ENCODE results near the gene AHRR. TPM values are rescaled to one million over a fixed set of nuclear protein-coding genes. Genes with fewer than 3 reads are reported as not detected.

Gene AHRR
- total RNA-seq, 1 donor from 2014 or later, result not detected

DNA sequence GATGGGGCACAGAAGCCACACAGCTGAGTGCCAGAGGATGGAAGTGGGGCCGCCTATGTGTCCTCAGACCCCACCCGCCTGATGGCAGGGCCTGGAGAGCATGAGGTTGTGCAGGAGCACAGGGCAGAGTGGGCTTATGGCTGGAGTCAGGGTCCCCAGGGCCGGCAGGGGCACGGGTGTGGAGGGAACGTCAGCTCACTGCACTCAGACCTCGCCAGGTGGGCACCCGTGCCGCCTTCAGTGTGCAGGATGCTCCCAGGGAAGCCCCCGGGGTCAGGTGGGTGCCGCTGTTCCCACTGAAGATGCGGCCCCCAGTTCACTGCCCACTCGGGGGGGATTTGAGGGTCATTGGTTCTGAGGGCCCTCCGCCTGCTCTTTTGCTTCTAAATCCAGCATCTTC, 156.4 kb downstream of the AHRR start:
- no peak overlapping the region for H3K4me3 ChIP-seq
- peaks cover 7 to 8% of the 10 kb centered on the region in 2 donors for H3K4me1 ChIP-seq
- no peak for TF ChIP-seq CTCF (IDR thresholded peaks at IDR 0.05)
- H3K9me3 ChIP-seq, result no peaks in the 10 kb centered on the region
- no peaks in the 10 kb centered on the region for H3K36me3 ChIP-seq
- intact Hi-C loops (cut with DNase I), result loop anchor here (10.0 kb wide), 1 partner anchor 1327 kb away; the partner anchor contains the start of gene NDUFS6
- DNase-seq (ENCODE audit: low spot score in 2 of 2), result no peak
- H3K27me3 ChIP-seq, result peaks cover 11% of the 10 kb centered on the region
- no peak overlapping the region for H3K27ac ChIP-seq

- Histone ChIP-seq H3K4me3 (no peak overlapping the region), H3K4me1 (peaks cover 4 to 8% of the 10 kb centered on the region in 2 donors), H3K27me3 (peaks cover 11% of the 10 kb centered on the region), H3K36me3 (no peaks in the 10 kb centered on the region), H3K9me3 (no peaks in the 10 kb centered on the region), H3K27ac (no peak overlapping the region)
- intact Hi-C loops (cut with DNase I), result loop anchor here (10.0 kb wide), 1 partner anchor 1326 kb away; the partner anchor contains the start of gene NDUFS6
- TF ChIP-seq CTCF (IDR thresholded peaks at IDR 0.05), result no peak
- DNase-seq (ENCODE audit: low spot score in 2 of 2), result no peak
Observed at GRCh38 chr5:478369-478981, 157.0 kb downstream of the AHRR start.

- DNase-seq (ENCODE audit: low spot score in 2 of 2), result no peak
- intact Hi-C loops (cut with DNase I), result loop anchor here (10.0 kb wide), 1 partner anchor 1326 kb away; the partner anchor contains the start of gene NDUFS6
- Histone ChIP-seq H3K9me3 (no peaks in the 10 kb centered on the region), H3K4me3 (no peak overlapping the region), H3K36me3 (no peaks in the 10 kb centered on the region), H3K4me1 (peaks cover 4 to 8% of the 10 kb centered on the region in 2 donors), H3K27me3 (peaks cover 11% of the 10 kb centered on the region), H3K27ac (no peak overlapping the region)
- no peak for TF ChIP-seq CTCF (IDR thresholded peaks at IDR 0.05)
Observed at GRCh38 chr5:478982-479535, 157.5 kb downstream of the AHRR start.

- no peaks in the 10 kb centered on the region for H3K36me3 ChIP-seq
- no peak overlapping the region for H3K27ac ChIP-seq
- no peak for DNase-seq (ENCODE audit: low spot score in 2 of 2)
- no peak overlapping the region for H3K4me3 ChIP-seq
- H3K9me3 ChIP-seq, result no peaks in the 10 kb centered on the region
- peaks cover 3 to 7% of the 10 kb centered on the region in 2 donors for H3K4me1 ChIP-seq
- peaks cover 11% of the 10 kb centered on the region for H3K27me3 ChIP-seq
- intact Hi-C loops (cut with DNase I), result loop anchor here (10.0 kb wide), 1 partner anchor 1325 kb away; the partner anchor contains the start of gene NDUFS6
- TF ChIP-seq CTCF (IDR thresholded peaks at IDR 0.05), result no peak
Observed at GRCh38 chr5:479566-480319, 158.2 kb downstream of the AHRR start.

DNA sequence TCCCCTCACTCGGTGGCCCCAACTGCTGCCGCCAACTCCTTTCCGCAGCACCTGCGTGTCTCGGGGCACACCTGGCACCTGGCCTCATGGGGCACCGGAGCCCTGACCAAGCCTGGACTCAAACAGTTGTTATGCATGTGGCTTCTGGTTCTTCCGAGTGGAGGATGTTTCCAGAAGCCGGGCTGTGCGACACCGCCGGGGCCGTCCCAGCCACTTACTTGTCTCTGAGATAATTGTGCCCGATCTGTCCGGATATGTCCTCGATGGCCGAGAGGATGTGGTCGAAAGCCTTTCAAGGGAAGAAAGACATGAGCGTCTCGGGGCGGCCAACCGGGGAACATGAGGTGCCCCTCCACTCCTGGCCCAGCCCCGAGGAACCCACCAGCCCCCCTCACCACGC, 159.8 kb downstream of the AHRR start:
- Histone ChIP-seq H3K27me3 (peaks cover 11% of the 10 kb centered on the region), H3K9me3 (no peaks in the 10 kb centered on the region), H3K4me1 (no peaks in the 10 kb centered on the region), H3K36me3 (no peaks in the 10 kb centered on the region), H3K27ac (no peak overlapping the region), H3K4me3 (no peak overlapping the region)
- intact Hi-C loops (cut with DNase I), result no loop called here
- TF ChIP-seq CTCF (IDR thresholded peaks at IDR 0.05), result no peak
- no peak for DNase-seq (ENCODE audit: low spot score in 2 of 2)

Measured in ascending aorta (tissue), 2 donors.